Mesothelial cell of epicardium (in vitro differentiated cells): ENCODE measurements around the gene SMARCB1. TPM values are rescaled to one million over a fixed set of nuclear protein-coding genes. Genes with fewer than 3 reads are reported as not detected.

Experiments
- DNase-seq, 2 experiments: peaks; one replicate each; pipeline ENCODE4 v3.0.0; 2021; ENCODE audit warnings: low spot score in 2 of 2; ENCODE audit not compliant: unreplicated experiment in 2 of 2
- H3K27ac Mint-ChIP-seq: 2 replicates; pipeline ENCODE4 v1.8.0; 2021; ENCODE audit warnings: mixed read lengths
- H3K27me3 Mint-ChIP-seq: 2 replicates; pipeline ENCODE4 v1.8.0; 2021; ENCODE audit warnings: low read depth, mixed read lengths
- H3K36me3 Mint-ChIP-seq: 2 replicates; pipeline ENCODE4 v1.8.0; 2021; ENCODE audit warnings: mixed read lengths
- H3K4me1 Mint-ChIP-seq: 2 replicates; pipeline ENCODE4 v1.8.0; 2021; ENCODE audit warnings: mixed read lengths
- H3K4me3 Mint-ChIP-seq: 2 replicates; pipeline ENCODE4 v1.8.0; 2021; ENCODE audit warnings: mild to moderate bottlenecking, moderate library complexity, mixed read lengths
- H3K9me3 Mint-ChIP-seq: 2 replicates; pipeline ENCODE4 v1.8.0; 2021; ENCODE audit warnings: mixed read lengths
- total RNA-seq: library from RNA; stranded (reverse); gene quantifications from 3 replicates; pipeline ENCODE4 v1.2.1, GENCODE V29; 2021
- TF ChIP-seq, protein P1 (sequence below): fragments of 200-600 bp; sonication (generic); IDR thresholded peaks from one replicate; pipeline ENCODE4 v1.5.0; 2021; ENCODE audit warnings: antibody characterized with exemption; ENCODE audit not compliant: unreplicated experiment

SMARCB1 gene
- total RNA-seq, 1 donor from 2014 or later, result 182 TPM

GRCh38 chr22:23822101-23822671 lies 35.4 kb downstream of the SMARCB1 start:
- Mint-ChIP-seq H3K9me3 (no peaks in the 10 kb centered on the region), H3K4me1 (peaks cover 16% of the 10 kb centered on the region)

GRCh38 chr22:23823331-23823791 lies 36.6 kb downstream of the SMARCB1 start:
- Mint-ChIP-seq H3K4me3 (no peak overlapping the region), H3K4me1 (peaks cover 20% of the 10 kb centered on the region), H3K9me3 (no peaks in the 10 kb centered on the region), H3K27ac (peak overlapping the region; percentile 37), H3K27me3 (no peaks in the 10 kb centered on the region), H3K36me3 (peaks cover 58% of the 10 kb centered on the region)
- no peak for DNase-seq
- TF ChIP-seq, protein P1, sequence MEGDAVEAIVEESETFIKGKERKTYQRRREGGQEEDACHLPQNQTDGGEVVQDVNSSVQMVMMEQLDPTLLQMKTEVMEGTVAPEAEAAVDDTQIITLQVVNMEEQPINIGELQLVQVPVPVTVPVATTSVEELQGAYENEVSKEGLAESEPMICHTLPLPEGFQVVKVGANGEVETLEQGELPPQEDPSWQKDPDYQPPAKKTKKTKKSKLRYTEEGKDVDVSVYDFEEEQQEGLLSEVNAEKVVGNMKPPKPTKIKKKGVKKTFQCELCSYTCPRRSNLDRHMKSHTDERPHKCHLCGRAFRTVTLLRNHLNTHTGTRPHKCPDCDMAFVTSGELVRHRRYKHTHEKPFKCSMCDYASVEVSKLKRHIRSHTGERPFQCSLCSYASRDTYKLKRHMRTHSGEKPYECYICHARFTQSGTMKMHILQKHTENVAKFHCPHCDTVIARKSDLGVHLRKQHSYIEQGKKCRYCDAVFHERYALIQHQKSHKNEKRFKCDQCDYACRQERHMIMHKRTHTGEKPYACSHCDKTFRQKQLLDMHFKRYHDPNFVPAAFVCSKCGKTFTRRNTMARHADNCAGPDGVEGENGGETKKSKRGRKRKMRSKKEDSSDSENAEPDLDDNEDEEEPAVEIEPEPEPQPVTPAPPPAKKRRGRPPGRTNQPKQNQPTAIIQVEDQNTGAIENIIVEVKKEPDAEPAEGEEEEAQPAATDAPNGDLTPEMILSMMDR, result no peak

More at GRCh38 chr22:23822101-23822671, 35.4 kb downstream of the SMARCB1 start:
- TF ChIP-seq, protein P1, result no peak
- Mint-ChIP-seq H3K27me3 (no peaks in the 10 kb centered on the region), H3K4me3 (no peak overlapping the region), H3K36me3 (peaks cover 58% of the 10 kb centered on the region), H3K27ac (peak overlapping the region; percentile 76)
- DNase-seq, result no peak

- H3K4me1 Mint-ChIP-seq, result peaks cover 20% of the 10 kb centered on the region
- peaks cover 61% of the 10 kb centered on the region for H3K36me3 Mint-ChIP-seq
- TF ChIP-seq, protein P1, result no peak
- DNase-seq, result no peak
- peak overlapping the region; percentile 58 for H3K27ac Mint-ChIP-seq
- H3K27me3 Mint-ChIP-seq, result no peaks in the 10 kb centered on the region
- peaks cover 7% of the 10 kb centered on the region for H3K9me3 Mint-ChIP-seq
- no peak overlapping the region for H3K4me3 Mint-ChIP-seq
Measured at GRCh38 chr22:23824476-23825245, 37.9 kb downstream of the SMARCB1 start.

DNA sequence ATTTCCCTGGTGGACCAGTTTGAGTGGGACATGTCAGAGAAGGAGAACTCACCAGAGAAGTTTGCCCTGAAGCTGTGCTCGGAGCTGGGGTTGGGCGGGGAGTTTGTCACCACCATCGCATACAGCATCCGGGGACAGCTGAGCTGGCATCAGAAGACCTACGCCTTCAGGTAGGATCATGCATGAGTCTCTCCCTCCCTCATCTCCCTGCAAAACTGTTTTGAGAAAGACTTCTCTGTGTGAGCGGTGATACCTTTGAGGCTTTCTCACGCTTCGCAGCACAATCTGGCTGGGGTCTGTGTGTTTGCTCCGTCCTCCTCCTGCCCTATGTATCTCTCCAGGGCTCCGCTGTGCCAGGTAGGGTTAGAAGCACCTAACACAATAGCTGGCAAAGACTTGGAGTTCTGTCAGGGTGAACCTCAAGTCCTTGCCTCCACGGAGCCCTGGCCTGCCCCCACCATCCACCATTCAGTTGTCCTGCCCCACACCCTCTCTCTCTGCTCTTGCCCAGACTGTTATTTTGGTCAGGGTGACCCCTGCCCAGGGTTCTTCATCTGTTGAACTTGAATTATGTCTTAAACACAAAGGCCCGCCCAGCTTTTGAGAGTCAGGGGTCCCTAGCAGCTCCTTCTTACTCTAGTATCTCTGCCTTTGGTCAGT lies 38.6 kb downstream of the SMARCB1 start:
- no peak for DNase-seq
- no peaks in the 10 kb centered on the region for H3K27me3 Mint-ChIP-seq
- H3K9me3 Mint-ChIP-seq, result peaks cover 10% of the 10 kb centered on the region
- TF ChIP-seq, protein P1, result no peak
- H3K27ac Mint-ChIP-seq, result peak overlapping the region; percentile 82
- H3K4me3 Mint-ChIP-seq, result no peak overlapping the region
- peaks cover 63% of the 10 kb centered on the region for H3K36me3 Mint-ChIP-seq
- peaks cover 23% of the 10 kb centered on the region for H3K4me1 Mint-ChIP-seq

DNA sequence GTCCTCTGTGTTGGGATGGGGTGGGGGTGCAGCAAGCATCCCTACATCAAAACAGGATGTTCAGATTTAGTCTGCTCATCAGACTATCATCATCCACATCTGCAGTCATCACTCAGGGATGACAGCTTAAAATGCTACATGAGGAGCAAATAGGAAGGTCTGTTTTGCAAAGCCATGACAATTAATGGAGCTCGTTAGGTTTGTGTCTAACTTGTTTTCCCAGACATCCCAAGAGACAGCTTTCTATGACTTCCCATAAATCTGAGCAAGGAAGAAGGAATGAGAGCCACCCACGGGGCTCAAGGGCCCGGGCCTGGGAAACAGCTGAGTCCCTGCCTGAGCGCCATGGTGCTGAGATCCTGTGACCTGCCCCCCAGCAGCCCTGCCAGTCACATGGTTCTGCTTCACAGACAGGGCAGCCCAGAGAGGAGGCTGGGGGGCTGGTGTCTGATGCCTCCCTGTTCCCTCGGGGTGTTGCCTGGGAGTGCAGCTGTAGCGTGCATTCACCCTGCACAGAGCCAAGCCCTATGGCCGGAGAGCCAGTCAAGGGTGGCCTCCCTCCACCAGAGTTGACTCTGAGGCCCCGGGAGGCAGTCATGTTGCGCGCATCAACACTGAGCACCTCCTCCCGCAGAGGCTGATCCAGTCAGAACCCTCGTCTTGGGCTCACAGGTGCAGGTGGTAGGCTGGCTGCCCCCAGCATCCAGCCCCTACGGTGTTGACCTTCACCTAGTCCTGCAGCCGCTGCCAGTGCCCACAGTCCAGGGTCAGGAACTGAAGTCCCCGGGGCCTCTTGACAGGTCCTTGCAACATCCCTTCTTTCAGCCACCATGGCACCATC lies 40.0 kb downstream of the SMARCB1 start:
- H3K27ac Mint-ChIP-seq, result peak overlapping the region; percentile 82
- peaks cover 10% of the 10 kb centered on the region for H3K9me3 Mint-ChIP-seq
- DNase-seq, result no peak
- H3K27me3 Mint-ChIP-seq, result no peaks in the 10 kb centered on the region
- TF ChIP-seq, protein P1, result no peak
- peaks cover 23% of the 10 kb centered on the region for H3K4me1 Mint-ChIP-seq
- H3K4me3 Mint-ChIP-seq, result no peak overlapping the region
- peaks cover 65% of the 10 kb centered on the region for H3K36me3 Mint-ChIP-seq
